ENCODE measurements around the gene DCTPP1. TPM values are rescaled to one million over a fixed set of nuclear protein-coding genes. Genes with fewer than 3 reads are reported as not detected.

Gene DCTPP1
- total RNA-seq, 1 experiment from 2014 or later, result 125 TPM

DNA sequence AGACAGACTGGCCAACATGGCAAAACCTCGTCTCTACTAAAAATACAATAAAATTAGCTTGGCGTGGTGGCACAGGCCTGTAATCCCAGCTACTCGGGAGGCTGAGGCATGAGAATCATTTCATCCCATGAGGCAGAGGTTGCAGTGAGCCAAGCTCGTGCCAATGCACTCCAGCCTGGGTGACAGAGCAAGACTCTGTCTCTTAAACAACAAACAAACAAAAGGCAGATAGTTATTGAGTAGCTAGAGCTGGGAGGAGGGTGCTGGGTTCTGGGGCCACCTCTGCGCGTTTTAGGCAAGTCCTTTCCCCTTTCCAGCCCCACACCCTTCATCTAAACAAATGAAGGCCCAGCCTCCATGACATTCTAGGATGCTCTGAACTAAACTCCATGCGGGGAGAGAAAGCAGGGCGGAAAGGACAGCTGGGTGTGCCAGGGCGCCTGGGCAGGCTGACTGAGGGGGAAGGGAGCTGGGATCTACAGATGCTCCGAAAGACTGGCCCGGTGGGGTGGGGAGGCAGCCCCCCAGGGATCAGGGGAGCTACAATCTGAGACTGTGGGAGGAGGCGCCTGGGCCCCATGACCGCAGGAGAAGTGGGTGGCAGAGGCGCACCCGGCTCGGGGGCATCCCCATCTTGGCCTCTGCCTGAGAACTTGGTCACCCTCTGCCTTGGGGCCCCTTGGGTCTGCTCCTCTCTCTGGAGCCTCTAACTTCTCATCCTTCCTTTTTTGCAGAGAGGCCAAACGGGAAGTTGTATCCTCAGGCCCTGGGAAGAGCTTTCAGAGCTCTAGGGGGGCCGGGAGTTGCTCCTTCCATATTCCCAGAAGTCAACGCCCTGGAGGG lies 43.6 kb upstream of the DCTPP1 start:
- TF ChIP-seq CBX3 (IDR thresholded peaks at IDR 0.05; ENCODE audit: low read depth) (no peak), ZFX (IDR thresholded peaks at IDR 0.05) (no peak)
- TF ChIP-seq, protein P1, sequence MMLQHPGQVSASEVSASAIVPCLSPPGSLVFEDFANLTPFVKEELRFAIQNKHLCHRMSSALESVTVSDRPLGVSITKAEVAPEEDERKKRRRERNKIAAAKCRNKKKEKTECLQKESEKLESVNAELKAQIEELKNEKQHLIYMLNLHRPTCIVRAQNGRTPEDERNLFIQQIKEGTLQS (IDR thresholded peaks at IDR 0.05), result no peak
- Histone ChIP-seq H4K20me1 (ENCODE audit: insufficient read depth) (no peaks in the 10 kb centered on the region), H3K79me2 (ENCODE audit: insufficient read depth, low read length) (no peaks in the 10 kb centered on the region), H2AFZ (ENCODE audit: low read depth, low read length, poor library complexity, severe bottlenecking) (no peak overlapping the region), H3K4me3 (replicated peaks in 1 of 2; ENCODE audit: low read depth in 1 of 2, low read length in 2 of 2) (no peak overlapping the region), H3K27ac (ENCODE audit: low read depth, low read length) (no peak overlapping the region), H3K4me1 (ENCODE audit: control insufficient read depth in 1 of 2, insufficient read depth in 2 of 2, low read length in 2 of 2) (no peaks in the 10 kb centered on the region), H3K36me3 (ENCODE audit: control insufficient read depth in 1 of 2, insufficient read depth in 2 of 2, low read length in 2 of 2) (no peaks in the 10 kb centered on the region), H3K9me2 (ENCODE audit: insufficient read depth) (no peaks in the 10 kb centered on the region), H3K9ac (ENCODE audit: low read length) (no peak overlapping the region), H3K27me3 (ENCODE audit: insufficient read depth, low read length) (0 out of 2 replicates have a peak, but pooled peaks cover 5% of the 10 kb centered on the region), H3K4me2 (ENCODE audit: low read length) (no peak overlapping the region), H3K9me3 (ENCODE audit: control insufficient read depth in 1 of 2, insufficient read depth in 1 of 2, low read depth in 1 of 2, low read length in 2 of 2) (no peaks in the 10 kb centered on the region)
- ATAC-seq, result no peak
- BruUV-seq (replicated peaks), result no TSS peak
- CTCF ChIA-PET, result no interaction called here
- no peak for DNase-seq (ENCODE audit: low read depth, low spot score)
- RAD21 ChIA-PET (ENCODE audit: low non-redundant PET in 1 of 2, low total read pairs in 2 of 2, uncharacterized antibody in 2 of 2, unreplicated experiment in 2 of 2), result no interaction called here
- intact Hi-C loops (cut with micrococcal nuclease), result no loop called here
- POLR2A ChIA-PET, result no interaction called here

GRCh38 chr16:30472328-30472942 lies 42.6 kb upstream of the DCTPP1 start, which contains the start of gene ITGAL:
TSS of gene ITGAL (plus strand) at chr16:30472742. CDS start at chr16:30472838, 96 bp downstream.
- no TSS peak for BruUV-seq (replicated peaks)
- no peaks in the 10 kb centered on the region for H3K36me3 ChIP-seq (ENCODE audit: control insufficient read depth in 1 of 2, insufficient read depth in 2 of 2, low read length in 2 of 2)
- no peak within 1 kb of the TSS for H2AFZ ChIP-seq (ENCODE audit: low read depth, low read length, poor library complexity, severe bottlenecking)
- H3K9ac ChIP-seq (ENCODE audit: low read length), result no peak within 1 kb of the TSS
- ChIA-PET RAD21 (ENCODE audit: low non-redundant PET in 1 of 2, low total read pairs in 2 of 2, uncharacterized antibody in 2 of 2, unreplicated experiment in 2 of 2) (no interaction called here), POLR2A (no interaction called here), CTCF (no interaction called here)
- H3K4me2 ChIP-seq (ENCODE audit: low read length), result no peak within 1 kb of the TSS
- no peak within 1 kb of the TSS for H3K27ac ChIP-seq (ENCODE audit: low read depth, low read length)
- intact Hi-C loops (cut with micrococcal nuclease), result no loop called here
- no peaks in the 10 kb centered on the region for H3K79me2 ChIP-seq (ENCODE audit: insufficient read depth, low read length)
- no peaks in the 10 kb centered on the region for H4K20me1 ChIP-seq (ENCODE audit: insufficient read depth)
- ATAC-seq (no peak), DNase-seq (ENCODE audit: low read depth, low spot score) (no peak)
- no peaks in the 10 kb centered on the region for H3K9me2 ChIP-seq (ENCODE audit: insufficient read depth)
- H3K4me3 ChIP-seq (replicated peaks in 1 of 2; ENCODE audit: low read depth in 1 of 2, low read length in 2 of 2), result no peak within 1 kb of the TSS
- no peaks in the 10 kb centered on the region for H3K9me3 ChIP-seq (ENCODE audit: control insufficient read depth in 1 of 2, insufficient read depth in 1 of 2, low read depth in 1 of 2, low read length in 2 of 2)
- 0 out of 2 replicates have a peak, but pooled peaks cover 5% of the 10 kb centered on the region for H3K27me3 ChIP-seq (ENCODE audit: insufficient read depth, low read length)
- no peaks in the 10 kb centered on the region for H3K4me1 ChIP-seq (ENCODE audit: control insufficient read depth in 1 of 2, insufficient read depth in 2 of 2, low read length in 2 of 2)
- TF ChIP-seq ZBTB33 (IDR thresholded peaks at IDR 0.05; ENCODE audit: extremely low read depth, insufficient replicate concordance, low read length), result no peak
- TF ChIP-seq SP1 (IDR thresholded peaks at IDR 0.05; ENCODE audit: low read depth), result no peak
- TF ChIP-seq, protein P2, sequence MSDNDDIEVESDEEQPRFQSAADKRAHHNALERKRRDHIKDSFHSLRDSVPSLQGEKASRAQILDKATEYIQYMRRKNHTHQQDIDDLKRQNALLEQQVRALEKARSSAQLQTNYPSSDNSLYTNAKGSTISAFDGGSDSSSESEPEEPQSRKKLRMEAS (IDR thresholded peaks at IDR 0.05), result no peak
- no peak for TF ChIP-seq POLR2AphosphoS5 (IDR thresholded peaks at IDR 0.05; ENCODE audit: low read depth, low read length)
- TF ChIP-seq TCF7L2 (IDR thresholded peaks at IDR 0.05; ENCODE audit: borderline replicate concordance, extremely low read depth, insufficient read depth, insufficient read length), result no peak
- no peak for TF ChIP-seq ELF1 (IDR thresholded peaks at IDR 0.05; ENCODE audit: borderline replicate concordance, low read depth)
- TF ChIP-seq ZFX (IDR thresholded peaks at IDR 0.05), result no peak
- TF ChIP-seq, protein P3, sequence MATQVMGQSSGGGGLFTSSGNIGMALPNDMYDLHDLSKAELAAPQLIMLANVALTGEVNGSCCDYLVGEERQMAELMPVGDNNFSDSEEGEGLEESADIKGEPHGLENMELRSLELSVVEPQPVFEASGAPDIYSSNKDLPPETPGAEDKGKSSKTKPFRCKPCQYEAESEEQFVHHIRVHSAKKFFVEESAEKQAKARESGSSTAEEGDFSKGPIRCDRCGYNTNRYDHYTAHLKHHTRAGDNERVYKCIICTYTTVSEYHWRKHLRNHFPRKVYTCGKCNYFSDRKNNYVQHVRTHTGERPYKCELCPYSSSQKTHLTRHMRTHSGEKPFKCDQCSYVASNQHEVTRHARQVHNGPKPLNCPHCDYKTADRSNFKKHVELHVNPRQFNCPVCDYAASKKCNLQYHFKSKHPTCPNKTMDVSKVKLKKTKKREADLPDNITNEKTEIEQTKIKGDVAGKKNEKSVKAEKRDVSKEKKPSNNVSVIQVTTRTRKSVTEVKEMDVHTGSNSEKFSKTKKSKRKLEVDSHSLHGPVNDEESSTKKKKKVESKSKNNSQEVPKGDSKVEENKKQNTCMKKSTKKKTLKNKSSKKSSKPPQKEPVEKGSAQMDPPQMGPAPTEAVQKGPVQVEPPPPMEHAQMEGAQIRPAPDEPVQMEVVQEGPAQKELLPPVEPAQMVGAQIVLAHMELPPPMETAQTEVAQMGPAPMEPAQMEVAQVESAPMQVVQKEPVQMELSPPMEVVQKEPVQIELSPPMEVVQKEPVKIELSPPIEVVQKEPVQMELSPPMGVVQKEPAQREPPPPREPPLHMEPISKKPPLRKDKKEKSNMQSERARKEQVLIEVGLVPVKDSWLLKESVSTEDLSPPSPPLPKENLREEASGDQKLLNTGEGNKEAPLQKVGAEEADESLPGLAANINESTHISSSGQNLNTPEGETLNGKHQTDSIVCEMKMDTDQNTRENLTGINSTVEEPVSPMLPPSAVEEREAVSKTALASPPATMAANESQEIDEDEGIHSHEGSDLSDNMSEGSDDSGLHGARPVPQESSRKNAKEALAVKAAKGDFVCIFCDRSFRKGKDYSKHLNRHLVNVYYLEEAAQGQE (IDR thresholded peaks at IDR 0.05; ENCODE audit: low read depth), result no peak
- no peak for TF ChIP-seq FOSL1 (IDR thresholded peaks at IDR 0.05; ENCODE audit: low read depth)
- TF ChIP-seq CEBPB (IDR thresholded peaks at IDR 0.05; ENCODE audit: low read depth), result no peak
- TF ChIP-seq SIN3A (IDR thresholded peaks at IDR 0.05; ENCODE audit: low read depth), result no peak
- TF ChIP-seq EZH2 (IDR thresholded peaks at IDR 0.05), result no peak
